BLaER1 (cell line): Measurements from ENCODE around the gene MSX2.

Experiments used
- H3K27ac ChIP-seq: shearing (Covaris generic); formaldehyde crosslinking; 2 replicates; pipeline ENCODE4 v1.8.1; 2022
- H3K27me3 ChIP-seq: shearing (Covaris generic); formaldehyde crosslinking; 2 replicates; pipeline ENCODE4 v1.8.1; 2022
- H3K36me3 ChIP-seq: shearing (Covaris generic); formaldehyde crosslinking; 2 replicates; pipeline ENCODE4 v1.8.1; 2022
- H3K4me1 ChIP-seq: shearing (Covaris generic); formaldehyde crosslinking; 2 replicates; pipeline ENCODE4 v1.8.1; 2022
- H3K4me2 ChIP-seq: shearing (Covaris generic); formaldehyde crosslinking; 2 replicates; pipeline ENCODE4 v1.8.1; 2022
- H3K4me3 ChIP-seq: shearing (Covaris generic); formaldehyde crosslinking; 2 replicates; pipeline ENCODE4 v1.8.1; 2022
- H3K9ac ChIP-seq: shearing (Covaris generic); formaldehyde crosslinking; 2 replicates; pipeline ENCODE4 v1.8.1; 2022
- H3K9me3 ChIP-seq: shearing (Covaris generic); formaldehyde crosslinking; 2 replicates; pipeline ENCODE4 v1.8.1; 2022
- H4K20me1 ChIP-seq: shearing (Covaris generic); formaldehyde crosslinking; 2 replicates; pipeline ENCODE4 v1.8.1; 2022
- Cebpa-rat ChIP-seq: shearing (Covaris generic); IDR thresholded peaks from 2 replicates; pipeline ENCODE4 v1.8.1; 2022

The MSX2 gene

GRCh38 chr5:174767670-174768069, 43.3 kb downstream of the MSX2 start:
- H3K4me2 ChIP-seq, result no peak overlapping the region
- H3K4me3 ChIP-seq, result no peak overlapping the region
- no peaks in the 10 kb centered on the region for H3K36me3 ChIP-seq
- H4K20me1 ChIP-seq, result no peaks in the 10 kb centered on the region
- no peaks in the 10 kb centered on the region for H3K27me3 ChIP-seq
- H3K27ac ChIP-seq, result no peak overlapping the region
- no peaks in the 10 kb centered on the region for H3K4me1 ChIP-seq
- H3K9ac ChIP-seq, result no peak overlapping the region
- H3K9me3 ChIP-seq, result no peaks in the 10 kb centered on the region
- TF ChIP-seq Cebpa-rat, result no peak

- H3K9ac ChIP-seq, result no peak overlapping the region
- H3K9me3 ChIP-seq, result no peaks in the 10 kb centered on the region
- H3K4me2 ChIP-seq, result no peak overlapping the region
- no peaks in the 10 kb centered on the region for H3K4me1 ChIP-seq
- H3K4me3 ChIP-seq, result no peak overlapping the region
- no peaks in the 10 kb centered on the region for H3K36me3 ChIP-seq
- no peak overlapping the region for H3K27ac ChIP-seq
- no peaks in the 10 kb centered on the region for H4K20me1 ChIP-seq
- H3K27me3 ChIP-seq, result no peaks in the 10 kb centered on the region
- TF ChIP-seq Cebpa-rat, result no peak
Measured at GRCh38 chr5:174769005-174769404, 44.6 kb downstream of the MSX2 start.

GRCh38 chr5:174773371-174773770, 49.0 kb downstream of the MSX2 start:
- Histone ChIP-seq H3K9ac (no peak overlapping the region), H3K4me2 (no peak overlapping the region), H3K9me3 (no peaks in the 10 kb centered on the region), H4K20me1 (no peaks in the 10 kb centered on the region), H3K27me3 (no peaks in the 10 kb centered on the region), H3K4me1 (no peaks in the 10 kb centered on the region), H3K36me3 (no peaks in the 10 kb centered on the region), H3K27ac (no peak overlapping the region), H3K4me3 (no peak overlapping the region)
- TF ChIP-seq Cebpa-rat, result no peak

GRCh38 chr5:174775081-174775480, 50.7 kb downstream of the MSX2 start:
- Histone ChIP-seq H3K9me3 (peaks cover under 1% of the 10 kb centered on the region; the same call in 1 of the 2 replicates), H3K4me2 (no peak overlapping the region), H3K9ac (no peak overlapping the region), H3K4me1 (no peaks in the 10 kb centered on the region), H4K20me1 (no peaks in the 10 kb centered on the region), H3K27ac (no peak overlapping the region), H3K36me3 (no peaks in the 10 kb centered on the region), H3K4me3 (no peak overlapping the region), H3K27me3 (no peaks in the 10 kb centered on the region)
- TF ChIP-seq Cebpa-rat, result no peak

GRCh38 chr5:174777111-174777510, 52.7 kb downstream of the MSX2 start:
- no peak overlapping the region for H3K4me3 ChIP-seq
- no peaks in the 10 kb centered on the region for H3K27me3 ChIP-seq
- peaks cover 5% of the 10 kb centered on the region for H3K9me3 ChIP-seq
- H3K27ac ChIP-seq, result no peak overlapping the region
- H3K4me1 ChIP-seq, result no peaks in the 10 kb centered on the region
- H3K9ac ChIP-seq, result no peak overlapping the region
- no peaks in the 10 kb centered on the region for H3K36me3 ChIP-seq
- TF ChIP-seq Cebpa-rat, result no peak
- no peaks in the 10 kb centered on the region for H4K20me1 ChIP-seq
- no peak overlapping the region for H3K4me2 ChIP-seq

- no peaks in the 10 kb centered on the region for H4K20me1 ChIP-seq
- no peak for TF ChIP-seq Cebpa-rat
- H3K36me3 ChIP-seq, result no peaks in the 10 kb centered on the region
- no peak overlapping the region for H3K4me2 ChIP-seq
- no peak overlapping the region for H3K4me3 ChIP-seq
- H3K27ac ChIP-seq, result no peak overlapping the region
- H3K9me3 ChIP-seq, result peaks cover 5% of the 10 kb centered on the region
- no peaks in the 10 kb centered on the region for H3K27me3 ChIP-seq
- no peaks in the 10 kb centered on the region for H3K4me1 ChIP-seq
- no peak overlapping the region for H3K9ac ChIP-seq
Measured at GRCh38 chr5:174777583-174777982, 53.2 kb downstream of the MSX2 start.
